Stimulated activated CD4-positive, alpha-beta T cell treated with anti-CD3 and anti-CD28 coated beads, Interleukin-15, amount 100 ng/mL, for 24 hours (primary cell): ENCODE measurements around the gene SPPL2B.
A peak's percentile ranks its signal among the peaks of the same experiment; 100 is the strongest.
"Not testable (repeated sequence)": the region's sequence is repeated elsewhere in the genome, so short reads cannot be mapped to it uniquely, and the experiment has no call there.

Experiments used
- DNase-seq: peaks from one replicate; pipeline ENCODE4 v3.0.0-alpha.2; 2020

The SPPL2B gene

GRCh38 chr19:2328401-2329148 is at the start of gene SPPL2B, which contains the start of gene LSM7:
TSS of gene SPPL2B (plus strand) at chr19:2328684. CDS start at chr19:2328710, 26 bp downstream.
TSS of gene LSM7 (minus strand) at chr19:2328586. CDS start at chr19:2328566, 20 bp downstream.
- DNase-seq = peak; percentile 92

GRCh38 chr19:2280633-2281264 is 47.7 kb upstream of the SPPL2B start:
- no peak for DNase-seq

GRCh38 chr19:2281265-2282061 is 47.0 kb upstream of the SPPL2B start:
- DNase-seq = not testable (repeated sequence)

GRCh38 chr19:2282062-2282861 is 46.2 kb upstream of the SPPL2B start, which contains the start of gene PEAK3:
TSS of gene PEAK3 (minus strand) at chr19:2282175. CDS start at chr19:2280931, 1,244 bp downstream.
- peak; percentile 37 for DNase-seq

- no peak for DNase-seq
Measured at GRCh38 chr19:2282862-2283237, 45.6 kb upstream of the SPPL2B start.

GRCh38 chr19:2283835-2284507 is 44.5 kb upstream of the SPPL2B start:
- no peak for DNase-seq

GRCh38 chr19:2286402-2287140 is 41.9 kb upstream of the SPPL2B start:
- no peak for DNase-seq

GRCh38 chr19:2287585-2288337 is 40.7 kb upstream of the SPPL2B start:
- DNase-seq = no peak

GRCh38 chr19:2288338-2288817 is 40.1 kb upstream of the SPPL2B start:
- no peak for DNase-seq

GRCh38 chr19:2288818-2289713 is 39.4 kb upstream of the SPPL2B start:
- DNase-seq = no peak

- peak; percentile 63 for DNase-seq
Measured at GRCh38 chr19:2289714-2290435, 38.6 kb upstream of the SPPL2B start.

- DNase-seq = peak; percentile 37
Measured at GRCh38 chr19:2290441-2291184, 37.9 kb upstream of the SPPL2B start.

GRCh38 chr19:2291185-2291751 is 37.2 kb upstream of the SPPL2B start:
- DNase-seq = no peak

- no peak for DNase-seq
Measured at GRCh38 chr19:2294687-2295335, 33.7 kb upstream of the SPPL2B start.

- DNase-seq = no peak
Measured at GRCh38 chr19:2296141-2296540, 32.3 kb upstream of the SPPL2B start.

- no peak for DNase-seq
Measured at GRCh38 chr19:2300533-2300932, 28.0 kb upstream of the SPPL2B start.
